Gastrocnemius medialis (tissue), 4 donors: ENCODE measurements around the gene GLRA1. TPM values are rescaled to one million over a fixed set of nuclear protein-coding genes. Genes with fewer than 3 reads are reported as not detected.
A peak's percentile ranks its signal among the peaks of the same experiment; 100 is the strongest.

Experiments
- ATAC-seq, 2 donors: fragments of 150-250 bp; one replicate each; pipeline ENCODE4 v1.9.1; 2016
- DNase-seq, 2 donors: peaks; one replicate each; pipeline ENCODE4 v3.0.0-alpha.2; 2019
- H3K27ac ChIP-seq, 4 donors: fragments of 200-600 bp; sonication (generic); 1 replicate in 1 of 4; 2 replicates in 3 of 4; pipeline ENCODE4 v1.5.1; 2016 to 2018; ENCODE audit warnings: mild to moderate bottlenecking in 2 of 4, moderate library complexity in 1 of 4
- H3K27me3 ChIP-seq, 3 donors: fragments of 200-600 bp; sonication (generic) in 2 of 3; 1 replicate in 1 of 3; 2 replicates in 2 of 3; pipeline versions ENCODE4 v1.5.1 to v1.6.0; 2016 to 2019; ENCODE audit warnings: mild to moderate bottlenecking in 1 of 3, moderate library complexity in 1 of 3
- H3K36me3 ChIP-seq, 2 donors: fragments of 200-600 bp; sonication (generic) in 1 of 2; one replicate each; pipeline ENCODE4 v1.5.1; 2017 to 2018
- H3K4me1 ChIP-seq, 2 donors: fragments of 200-600 bp; sonication (generic) in 1 of 2; one replicate each; pipeline ENCODE4 v1.5.1; 2016 to 2017; ENCODE audit warnings: mild to moderate bottlenecking in 2 of 2
- H3K4me3 ChIP-seq, 4 donors: fragments of 200-600 bp; sonication (generic) in 3 of 4; 1 replicate in 1 of 4; 2 replicates in 3 of 4; pipeline ENCODE4 v1.5.1; 2016 to 2019; ENCODE audit warnings: mild to moderate bottlenecking in 2 of 4
- H3K9me3 ChIP-seq, 3 donors: fragments of 200-600 bp; sonication (generic) in 2 of 3; 1 replicate in 1 of 3; 2 replicates in 2 of 3; pipeline ENCODE4 v1.5.1; 2016 to 2019
- POLR2A ChIP-seq, 2 donors: fragments of 450-650 bp; IDR thresholded peaks; one replicate each; pipeline ENCODE4 v1.6.1; 2017; ENCODE audit warnings: antibody characterized with exemption in 2 of 2, mild to moderate bottlenecking in 2 of 2, moderate library complexity in 2 of 2
- in situ Hi-C, 4 donors: fragments of 200-750 bp; cut with MboI; loops; one replicate each; pipeline versions ENCODE4 v1.15.0 to v1.8.0; 2017; ENCODE audit warnings: low sequenced_read_pairs in 4 of 4
- intact Hi-C: fragments of 100-400 bp; cut with DNase I; formaldehyde crosslinking; loops from one replicate; pipeline ENCODE4 v1.15.1; 2023; ENCODE audit warnings: low total_unique reads
- total RNA-seq, 4 donors: library from RNA; depleted of rRNA; stranded (reverse); fragments of >200 nt; gene quantifications; one replicate each; pipeline versions ENCODE4 v1.1.0 to v1.2.3, GENCODE V29; 2016
- TF ChIP-seq, protein P1 (sequence below), 5 experiments: fragments of 450-650 bp in 3 of 5; fragments of 200-600 bp in 2 of 5; sonication (generic) in 2 of 5; IDR thresholded peaks in 4 of 5; conservative IDR thresholded peaks in 1 of 5; 1 replicate in 4 of 5; 2 replicates in 1 of 5; pipeline ENCODE4 v1.5.1; 2016 to 2019; ENCODE audit warnings: antibody characterized with exemption in 5 of 5, mild to moderate bottlenecking in 3 of 5, moderate library complexity in 3 of 5

GLRA1 gene
- total RNA-seq, 4 donors from 2014 or later, result not detected

DNA sequence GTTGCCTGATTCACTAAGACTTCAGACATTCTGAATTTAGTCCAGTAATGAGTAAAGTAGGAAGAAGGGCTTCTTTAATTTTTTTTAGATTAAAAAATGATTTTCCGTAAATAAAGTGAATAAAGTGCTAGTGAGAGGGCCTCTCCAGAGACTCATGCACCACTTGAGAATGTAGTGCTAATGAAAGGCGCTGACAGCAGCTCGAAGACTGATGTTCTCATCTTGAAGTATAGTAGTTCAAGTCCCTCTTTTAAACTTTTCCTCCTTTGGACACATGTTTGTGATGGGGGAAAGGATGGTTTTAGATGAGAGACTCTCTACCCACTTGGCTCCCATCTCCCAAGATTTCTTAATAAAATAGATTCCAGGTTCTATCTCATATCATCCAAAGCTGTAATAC, 104.4 kb downstream of the GLRA1 start:
- no peak overlapping the region for H3K27ac ChIP-seq
- in situ Hi-C loops (loop anchor here in 1 of 4 donors (10.0 kb wide), 1 partner anchor 315 kb away; no protein-coding TSS in a partner anchor), intact Hi-C loops (loop anchor here (10.0 kb wide), 1 partner anchor 455 kb away; no protein-coding TSS in a partner anchor)
- DNase-seq, result no peak
- no peaks in the 10 kb centered on the region for H3K4me1 ChIP-seq
- peaks cover 0 to 14% of the 10 kb centered on the region in 2 donors for H3K36me3 ChIP-seq
- no peaks in the 10 kb centered on the region for H3K9me3 ChIP-seq
- no peaks in the 10 kb centered on the region for H3K27me3 ChIP-seq
- ATAC-seq, result no peak
- TF ChIP-seq, protein P1, sequence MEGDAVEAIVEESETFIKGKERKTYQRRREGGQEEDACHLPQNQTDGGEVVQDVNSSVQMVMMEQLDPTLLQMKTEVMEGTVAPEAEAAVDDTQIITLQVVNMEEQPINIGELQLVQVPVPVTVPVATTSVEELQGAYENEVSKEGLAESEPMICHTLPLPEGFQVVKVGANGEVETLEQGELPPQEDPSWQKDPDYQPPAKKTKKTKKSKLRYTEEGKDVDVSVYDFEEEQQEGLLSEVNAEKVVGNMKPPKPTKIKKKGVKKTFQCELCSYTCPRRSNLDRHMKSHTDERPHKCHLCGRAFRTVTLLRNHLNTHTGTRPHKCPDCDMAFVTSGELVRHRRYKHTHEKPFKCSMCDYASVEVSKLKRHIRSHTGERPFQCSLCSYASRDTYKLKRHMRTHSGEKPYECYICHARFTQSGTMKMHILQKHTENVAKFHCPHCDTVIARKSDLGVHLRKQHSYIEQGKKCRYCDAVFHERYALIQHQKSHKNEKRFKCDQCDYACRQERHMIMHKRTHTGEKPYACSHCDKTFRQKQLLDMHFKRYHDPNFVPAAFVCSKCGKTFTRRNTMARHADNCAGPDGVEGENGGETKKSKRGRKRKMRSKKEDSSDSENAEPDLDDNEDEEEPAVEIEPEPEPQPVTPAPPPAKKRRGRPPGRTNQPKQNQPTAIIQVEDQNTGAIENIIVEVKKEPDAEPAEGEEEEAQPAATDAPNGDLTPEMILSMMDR (IDR thresholded peaks at IDR 0.05 in 4 of 5, conservative IDR thresholded peaks at IDR 0.05 in 1 of 5), result no peak
- TF ChIP-seq POLR2A (IDR thresholded peaks at IDR 0.05), result no peak
- no peak overlapping the region for H3K4me3 ChIP-seq

DNA sequence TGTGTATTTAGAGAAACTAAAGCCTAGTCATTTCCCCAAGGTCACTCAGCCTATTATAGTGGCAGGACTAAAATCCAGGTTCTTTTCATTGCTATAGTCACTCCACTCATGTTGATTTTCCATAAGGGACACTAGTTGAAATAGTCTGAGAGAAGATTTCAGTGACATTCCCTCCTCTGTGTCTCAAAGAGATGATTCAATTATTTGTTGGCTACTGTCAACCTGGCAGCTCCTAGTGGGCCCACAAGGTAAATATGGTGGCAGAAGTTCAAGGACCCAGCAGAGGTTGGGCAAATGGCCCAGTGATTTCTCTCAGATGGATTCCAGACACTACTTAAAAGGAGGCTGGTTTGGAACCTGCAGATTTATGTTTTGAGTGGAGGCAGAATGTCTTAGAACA, 104.8 kb downstream of the GLRA1 start:
- ATAC-seq, result no peak
- H3K27me3 ChIP-seq, result no peaks in the 10 kb centered on the region
- H3K36me3 ChIP-seq, result peaks cover 0 to 12% of the 10 kb centered on the region in 2 donors
- no peaks in the 10 kb centered on the region for H3K9me3 ChIP-seq
- H3K4me1 ChIP-seq, result no peaks in the 10 kb centered on the region
- no peak for TF ChIP-seq POLR2A (IDR thresholded peaks at IDR 0.05)
- TF ChIP-seq, protein P1 (IDR thresholded peaks at IDR 0.05 in 4 of 5, conservative IDR thresholded peaks at IDR 0.05 in 1 of 5), result no peak
- intact Hi-C loops (loop anchor here (10.0 kb wide), 1 partner anchor 455 kb away; no protein-coding TSS in a partner anchor), in situ Hi-C loops (loop anchor here in 1 of 4 donors (10.0 kb wide), 1 partner anchor 315 kb away; no protein-coding TSS in a partner anchor)
- H3K4me3 ChIP-seq, result no peak overlapping the region
- no peak overlapping the region for H3K27ac ChIP-seq
- DNase-seq, result no peak

DNA sequence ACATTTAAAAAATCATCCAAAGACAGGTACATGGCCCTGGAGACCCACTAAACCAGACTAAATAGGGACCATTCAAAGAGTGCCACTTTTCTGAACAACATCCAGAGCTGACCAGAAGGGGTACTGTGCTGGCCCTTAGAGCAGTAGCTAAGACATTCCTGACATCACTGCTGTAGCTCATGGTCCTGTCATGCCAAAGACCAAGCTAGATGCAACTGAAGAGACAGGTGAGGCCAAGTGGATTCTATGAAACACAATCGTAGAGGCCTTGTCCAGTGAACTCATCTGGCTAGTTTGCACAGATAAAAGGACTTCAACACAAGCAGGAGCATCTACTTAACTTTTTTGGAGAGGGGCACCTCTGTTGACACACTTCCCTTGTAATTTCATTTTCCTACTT, 109.6 kb downstream of the GLRA1 start:
- in situ Hi-C loops (no loop called here), intact Hi-C loops (no loop called here)
- Histone ChIP-seq H3K9me3 (no peaks in the 10 kb centered on the region), H3K36me3 (peaks cover 3 to 6% of the 10 kb centered on the region in 2 donors), H3K4me1 (peaks cover 32 to 35% of the 10 kb centered on the region in 2 donors), H3K27me3 (no peaks in the 10 kb centered on the region), H3K4me3 (no peak overlapping the region), H3K27ac (no peak overlapping the region)
- DNase-seq (no peak), ATAC-seq (no peak)
- TF ChIP-seq, protein P1 (IDR thresholded peaks at IDR 0.05 in 4 of 5, conservative IDR thresholded peaks at IDR 0.05 in 1 of 5), result no peak
- TF ChIP-seq POLR2A (IDR thresholded peaks at IDR 0.05), result no peak

DNA sequence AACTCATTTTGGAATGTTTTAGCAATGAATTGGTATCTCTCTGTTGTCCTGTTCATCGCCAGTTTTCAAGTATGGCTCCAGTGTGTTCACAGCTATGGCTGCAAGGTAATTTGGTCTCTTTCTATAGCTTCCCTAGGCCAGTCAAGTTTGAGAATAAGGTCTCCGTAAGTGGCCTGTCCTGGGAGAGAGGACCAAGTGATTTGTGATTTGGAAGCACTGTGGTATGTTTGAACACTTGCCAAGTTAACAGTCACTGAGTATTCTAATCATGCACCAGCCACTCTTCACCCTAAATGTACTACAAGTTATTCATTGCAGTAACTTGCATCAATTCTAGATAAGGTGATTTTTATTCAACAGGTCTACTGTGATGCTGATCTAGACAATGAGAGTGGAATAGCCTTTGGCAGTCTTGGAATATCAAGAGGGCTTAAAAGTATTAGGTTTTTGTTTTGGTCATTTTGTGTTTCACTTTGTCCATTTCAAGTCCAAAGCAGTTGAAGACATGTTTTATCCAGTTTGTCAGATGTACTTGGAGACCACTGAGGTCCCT, 111.8 kb downstream of the GLRA1 start:
- H3K27ac ChIP-seq, result peak overlapping the region; percentile 69 to 81 (median 76)
- in situ Hi-C loops, result no loop called here

More for the DNA sequence above, 111.8 kb downstream of the GLRA1 start:
- TF ChIP-seq, protein P1 (IDR thresholded peaks at IDR 0.05 in 4 of 5, conservative IDR thresholded peaks at IDR 0.05 in 1 of 5), result no peak
- TF ChIP-seq POLR2A (IDR thresholded peaks at IDR 0.05), result no peak
- intact Hi-C loops, result no loop called here
- DNase-seq (no peak), ATAC-seq (peak in 1 of 2 donors; percentile 25)
- no peak overlapping the region for H3K4me3 ChIP-seq
- H3K9me3 ChIP-seq, result no peaks in the 10 kb centered on the region
- peaks cover 3 to 6% of the 10 kb centered on the region in 2 donors for H3K36me3 ChIP-seq
- peaks cover 32 to 40% of the 10 kb centered on the region in 2 donors for H3K4me1 ChIP-seq
- H3K27me3 ChIP-seq, result no peaks in the 10 kb centered on the region
